Esophagus muscularis mucosa (tissue), 4 donors: ENCODE measurements around the gene DMGDH. TPM values are rescaled to one million over a fixed set of nuclear protein-coding genes. Genes with fewer than 3 reads are reported as not detected.

Source experiments
- DNase-seq: peaks from one replicate; pipeline ENCODE4 v3.0.0-alpha.2; 2017; ENCODE audit errors: extremely low spot score
- H3K27ac ChIP-seq, 4 donors: fragments of 200-600 bp; sonication (generic); replicated peaks in 1 of 4; 1 replicate in 3 of 4; 2 replicates in 1 of 4; pipeline ENCODE4 v1.5.1; 2016 to 2019; ENCODE audit warnings: mild to moderate bottlenecking in 1 of 4
- H3K27me3 ChIP-seq, 4 donors: fragments of 200-600 bp; sonication (generic); one replicate each; pipeline versions ENCODE4 v1.5.1 to v1.6.0; 2016 to 2019
- H3K36me3 ChIP-seq, 4 donors: fragments of 200-600 bp; sonication (generic); one replicate each; pipeline ENCODE4 v1.5.1; 2016 to 2019
- H3K4me1 ChIP-seq, 4 donors: fragments of 200-600 bp; sonication (generic); one replicate each; pipeline ENCODE4 v1.5.1; 2016 to 2019
- H3K4me3 ChIP-seq, 4 donors: fragments of 200-600 bp; sonication (generic); 1 replicate in 2 of 4; 2 replicates in 2 of 4; pipeline ENCODE4 v1.5.1; 2016 to 2019; ENCODE audit warnings: mild to moderate bottlenecking in 4 of 4, moderate library complexity in 1 of 4
- H3K9me3 ChIP-seq, 4 donors: fragments of 200-600 bp; sonication (generic); 1 replicate in 3 of 4; 2 replicates in 1 of 4; pipeline ENCODE4 v1.5.1; 2016 to 2019
- CTCF ChIP-seq, 3 experiments: fragments of 200-600 bp in 2 of 3; fragments of 450-650 bp in 1 of 3; sonication (generic) in 2 of 3; IDR thresholded peaks; one replicate each; pipeline ENCODE4 v1.5.1; 2017 to 2019; ENCODE audit warnings: antibody characterized with exemption in 3 of 3, mild to moderate bottlenecking in 2 of 3, moderate library complexity in 1 of 3
- EP300 ChIP-seq: sonication (generic); formaldehyde crosslinking; IDR thresholded peaks from one replicate; pipeline ENCODE4 v1.6.1; 2017; ENCODE audit warnings: antibody characterized with exemption
- POLR2A ChIP-seq: fragments of 450-650 bp; IDR thresholded peaks from one replicate; pipeline ENCODE4 v1.6.1; 2017; ENCODE audit warnings: antibody characterized with exemption, moderate library complexity, mild to moderate bottlenecking, low read depth
- POLR2AphosphoS5 ChIP-seq, 2 donors: sonication (generic); formaldehyde crosslinking; IDR thresholded peaks; one replicate each; pipeline ENCODE4 v1.6.1; 2017; ENCODE audit warnings: antibody characterized with exemption in 2 of 2
- WGBS: methylation state at CpG from one replicate; pipeline ENCODE4 v1.1.5; 2018; 5-methylcytosine and 5-hydroxymethylcytosine counted together
- intact Hi-C: fragments of 100-400 bp; cut with DNase I; formaldehyde crosslinking; loops from one replicate; pipeline ENCODE4 v1.15.1; 2023
- total RNA-seq, 4 donors: library from RNA; depleted of rRNA; stranded (reverse); fragments of >200 nt; gene quantifications; one replicate each; pipeline versions ENCODE4 v1.1.0 to v1.2.1, GENCODE V29; 2016

DMGDH gene
- total RNA-seq, 4 donors from 2014 or later, result 3.3 to 7.4 (median 4.6) TPM

- H3K36me3 ChIP-seq, result peaks cover 0 to 26% (median 3%) of the 10 kb centered on the region in 4 donors
- no peak overlapping the region for H3K4me3 ChIP-seq
- WGBS, result 83% methylated on average over 5 of the region's 5 CpGs
- TF ChIP-seq POLR2AphosphoS5 (IDR thresholded peaks at IDR 0.05) (no peak), EP300 (no peak), CTCF (IDR thresholded peaks at IDR 0.05) (no peak), POLR2A (no peak)
- intact Hi-C loops, result no loop called here
- DNase-seq, result no peak
- H3K4me1 ChIP-seq, result peaks cover 2 to 29% (median 19%) of the 10 kb centered on the region in 4 donors
- no peak overlapping the region for H3K27ac ChIP-seq
- no peaks in the 10 kb centered on the region for H3K9me3 ChIP-seq
- H3K27me3 ChIP-seq, result no peaks in the 10 kb centered on the region
These were observed 12.3 kb upstream of the DMGDH start for GRCh38 chr5:79081779-79082178.

- Histone ChIP-seq H3K36me3 (peaks cover 0 to 26% (median 3%) of the 10 kb centered on the region in 4 donors), H3K4me3 (no peak overlapping the region), H3K9me3 (no peaks in the 10 kb centered on the region), H3K4me1 (peaks cover 6 to 39% (median 28%) of the 10 kb centered on the region in 4 donors), H3K27me3 (no peaks in the 10 kb centered on the region), H3K27ac (no peak overlapping the region)
- TF ChIP-seq POLR2A (no peak), POLR2AphosphoS5 (IDR thresholded peaks at IDR 0.05) (no peak), CTCF (IDR thresholded peaks at IDR 0.05) (no peak), EP300 (no peak)
- no peak for DNase-seq
- intact Hi-C loops, result no loop called here
- WGBS, result 85% methylated on average over 2 of the region's 2 CpGs
These were observed 11.3 kb upstream of the DMGDH start for GRCh38 chr5:79080804-79081203.

GRCh38 chr5:79077680-79078365 lies 8.3 kb upstream of the DMGDH start:
- DNase-seq, result no peak
- H3K27ac ChIP-seq, result peak overlapping the region; percentile 59 to 75 (median 64)
- WGBS, result 46% methylated on average over 3 of the region's 3 CpGs
- no peak for TF ChIP-seq POLR2A
- no peak for TF ChIP-seq CTCF (IDR thresholded peaks at IDR 0.05)
- no peak for TF ChIP-seq EP300
- no peak for TF ChIP-seq POLR2AphosphoS5 (IDR thresholded peaks at IDR 0.05)
- no peak overlapping the region for H3K4me3 ChIP-seq
- peaks cover 0 to 10% (median 6%) of the 10 kb centered on the region in 4 donors for H3K9me3 ChIP-seq
- H3K4me1 ChIP-seq, result peaks cover 6 to 53% (median 32%) of the 10 kb centered on the region in 4 donors
- H3K36me3 ChIP-seq, result peaks cover 0 to 14% (median 0%) of the 10 kb centered on the region in 4 donors
- intact Hi-C loops, result no loop called here
- no peaks in the 10 kb centered on the region for H3K27me3 ChIP-seq

GRCh38 chr5:79076819-79077218 lies 7.3 kb upstream of the DMGDH start:
- peaks cover 6 to 49% (median 32%) of the 10 kb centered on the region in 4 donors for H3K4me1 ChIP-seq
- WGBS, result 54% methylated on average over 4 of the region's 4 CpGs
- intact Hi-C loops, result no loop called here

More at GRCh38 chr5:79076819-79077218, 7.3 kb upstream of the DMGDH start:
- Histone ChIP-seq H3K27me3 (no peaks in the 10 kb centered on the region), H3K27ac (peak overlapping the region; percentile 59 to 75 (median 64)), H3K36me3 (peaks cover 0 to 14% (median 0%) of the 10 kb centered on the region in 4 donors), H3K9me3 (peaks cover 0 to 10% (median 6%) of the 10 kb centered on the region in 4 donors), H3K4me3 (no peak overlapping the region)
- TF ChIP-seq POLR2A (no peak), POLR2AphosphoS5 (IDR thresholded peaks at IDR 0.05) (no peak), CTCF (IDR thresholded peaks at IDR 0.05) (no peak), EP300 (no peak)
- no peak for DNase-seq
